HepG2 (cell line): ENCODE measurements around the gene MSL2. TPM values are rescaled to one million over a fixed set of nuclear protein-coding genes. Genes with fewer than 3 reads are reported as not detected.

Experiments
- ATM ChIP-seq: fragments of 450-650 bp; IDR thresholded peaks from 2 replicates; pipeline ENCODE4 v1.7.1; 2017; ENCODE audit warnings: mild to moderate bottlenecking, borderline replicate concordance
- CSRNP1 ChIP-seq: sonication (generic); formaldehyde crosslinking; IDR thresholded peaks from 2 replicates; pipeline ENCODE4 v1.8.1; 2023; ENCODE audit warnings: mild to moderate bottlenecking, missing genetic modification reagents
- FIP1L1 ChIP-seq: fragments of 200-400 bp; formaldehyde crosslinking; IDR thresholded peaks from 2 replicates; pipeline ENCODE4 v1.6.1; 2018; ENCODE audit warnings: low read depth, mild to moderate bottlenecking, low read length, moderate library complexity, borderline replicate concordance; ENCODE audit not compliant: insufficient read depth
- GLMP ChIP-seq: sonication (generic); formaldehyde crosslinking; IDR thresholded peaks from 2 replicates; pipeline ENCODE4 v1.9.0; 2021; ENCODE audit warnings: missing genetic modification reagents, mild to moderate bottlenecking, borderline replicate concordance
- HMGXB4 ChIP-seq, 2 experiments: sonication (generic) in 1 of 2; formaldehyde crosslinking in 1 of 2; IDR thresholded peaks; 2 replicates each; pipeline versions ENCODE4 v1.4.0 to v1.6.1; 2018 to 2020; ENCODE audit warnings: missing genetic modification reagents in 2 of 2, borderline replicate concordance in 1 of 2, low read depth in 1 of 2, mild to moderate bottlenecking in 1 of 2, missing biosample characterization in 1 of 2
- NR3C1 ChIP-seq: sonication (generic); formaldehyde crosslinking; IDR thresholded peaks from 2 replicates; pipeline ENCODE4 v1.4.0; 2020; ENCODE audit warnings: missing genetic modification reagents
- PCBP1 ChIP-seq: fragments of 200-400 bp; formaldehyde crosslinking; IDR thresholded peaks from 2 replicates; pipeline ENCODE4 v1.6.1; 2017; ENCODE audit warnings: mild to moderate bottlenecking, low read depth, low read length, borderline replicate concordance
- POGZ ChIP-seq: sonication (generic); formaldehyde crosslinking; IDR thresholded peaks from 2 replicates; pipeline ENCODE4 v1.4.0; 2020; ENCODE audit warnings: mild to moderate bottlenecking, missing genetic modification reagents
- REPIN1 ChIP-seq: sonication (generic); formaldehyde crosslinking; IDR thresholded peaks from 2 replicates; pipeline ENCODE4 v1.8.0; 2022; ENCODE audit warnings: missing genetic modification reagents, low read depth, mild to moderate bottlenecking, borderline replicate concordance
- SP2 ChIP-seq: sonication (generic); formaldehyde crosslinking; IDR thresholded peaks from 2 replicates; pipeline ENCODE4 v1.5.1; 2020; ENCODE audit warnings: mild to moderate bottlenecking, missing genetic modification reagents
- TOPORS ChIP-seq: sonication (generic); formaldehyde crosslinking; IDR thresholded peaks from 2 replicates; pipeline ENCODE4 v1.8.0; 2023; ENCODE audit warnings: mild to moderate bottlenecking, missing genetic modification reagents
- ZC3H4 ChIP-seq: sonication (generic); formaldehyde crosslinking; IDR thresholded peaks from 2 replicates; pipeline ENCODE4 v1.4.0; 2020; ENCODE audit warnings: missing genetic modification reagents, borderline replicate concordance
- ZNF407 ChIP-seq: sonication (generic); formaldehyde crosslinking; IDR thresholded peaks from one replicate; pipeline ENCODE4 v1.5.1; 2020; ENCODE audit warnings: mild to moderate bottlenecking, missing genetic modification reagents; ENCODE audit errors: not compliant biosample characterization
- ZNF749 ChIP-seq: sonication (generic); formaldehyde crosslinking; IDR thresholded peaks from 2 replicates; pipeline ENCODE4 v1.8.0; 2022; ENCODE audit warnings: mild to moderate bottlenecking, missing genetic modification reagents, moderate library complexity, borderline replicate concordance
- polyA plus RNA-seq, 8 experiments: library from polyadenylated mRNA; depleted of rRNA in 3 of 8; stranded (reverse) in 7 of 8; unstranded in 1 of 8; fragments of >200 nt; fragmentation: Illumina TruSeq in 4 of 8; extraction: Trizol in 4 of 8; gene quantifications; 2 replicates each; pipeline versions ENCODE4 v1.2.1 to v1.2.3, GENCODE V29; 2011 to 2016; ENCODE audit warnings: low read depth in 4 of 8, missing spikeins in 1 of 8, mixed read lengths in 1 of 8; ENCODE audit not compliant: insufficient read depth in 1 of 8
- total RNA-seq, 5 experiments: library from RNA; depleted of rRNA; stranded (reverse); fragments of >200 nt; fragmentation: Illumina TruSeq; extraction: Trizol; gene quantifications; 2 replicates each; pipeline ENCODE4 v1.2.3, GENCODE V29; 2016; ENCODE audit warnings: low read depth in 1 of 5

Gene MSL2
- total and polyA plus RNA-seq, 2 of the 13 experiments (the other 11 are each of a cell fraction or from before 2014, with no cell fraction given): 6.9 to 11.7 TPM

GRCh38 chr3:136196401-136197158, 445 bp upstream of the MSL2 start (continued):
- TF ChIP-seq GLMP (CRISPR knock-in tag): no peak
- TF ChIP-seq ATM: no peak
- TF ChIP-seq FIP1L1: 0 out of 2 replicates have a peak, but pooled peaks have one; percentile 92
- TF ChIP-seq TOPORS (CRISPR knock-in tag): peak; percentile 96
- peak; percentile 32; the same call in 1 of the 2 replicates for TF ChIP-seq PCBP1
- TF ChIP-seq ZNF749: peak; percentile 90
- TF ChIP-seq CSRNP1 (CRISPR knock-in tag): peak; percentile 98
- peak; percentile 63 for TF ChIP-seq SP2 (CRISPR knock-in tag)
- TF ChIP-seq ZC3H4 (CRISPR knock-in tag): no peak
- peak; percentile 82 for TF ChIP-seq POGZ
- peak; percentile 97 for TF ChIP-seq ZNF407 (CRISPR knock-in tag)
- TF ChIP-seq HMGXB4 (CRISPR knock-in tag; IDR thresholded peaks at IDR 0.05; ENCODE audit: borderline replicate concordance in 1 of 2, low read depth in 1 of 2): peak in 1 of 2 experiments; percentile 93; a peak in 3 of 4 replicates
- TF ChIP-seq NR3C1 (CRISPR knock-in tag): 0 out of 2 replicates have a peak, but pooled peaks have one; percentile 2
- peak; percentile 98 for TF ChIP-seq REPIN1 (CRISPR knock-in tag)
